Keratinocyte (primary cell): ENCODE data around the gene NPTX1. TPM values are rescaled to one million over a fixed set of nuclear protein-coding genes. Genes with fewer than 3 reads are reported as not detected.

Experiments used
- DNase-seq: peaks from one replicate; pipeline ENCODE4 v3.0.0-alpha.2; 2011; ENCODE audit warnings: low read depth, missing footprints, low spot score
- FAIRE-seq: peaks from 2 replicates; lab custom pipeline; 2011; peaks lifted over from hg19 to GRCh38; lab: Jason Lieb, UNC
- H2AFZ ChIP-seq: 2 replicates; pipeline ENCODE4 v1.6.0; 2012; ENCODE audit warnings: low read length, control low read depth, inconsistent platforms; ENCODE audit not compliant: control insufficient read depth
- H3K27ac ChIP-seq: 2 replicates; pipeline ENCODE4 v1.5.1; 2011; ENCODE audit warnings: low read length; ENCODE audit not compliant: control insufficient read depth, insufficient read depth
- H3K27me3 ChIP-seq: 3 replicates; pipeline ENCODE4 v1.6.0; 2011; ENCODE audit warnings: low read length; ENCODE audit not compliant: control insufficient read depth, insufficient read depth; ENCODE audit errors: extremely low read depth
- H3K36me3 ChIP-seq, 2 experiments: 2 replicates in 1 of 2; 3 replicates in 1 of 2; pipeline ENCODE4 v1.5.1; 2011; ENCODE audit warnings: low read length in 2 of 2, mild to moderate bottlenecking in 1 of 2; ENCODE audit not compliant: control insufficient read depth in 2 of 2, insufficient read depth in 2 of 2; ENCODE audit errors: extremely low read depth in 1 of 2
- H3K4me1 ChIP-seq: 3 replicates; pipeline ENCODE4 v1.5.1; 2011; ENCODE audit warnings: low read length; ENCODE audit not compliant: control insufficient read depth, insufficient read depth; ENCODE audit errors: extremely low read depth
- H3K4me2 ChIP-seq: 3 replicates; pipeline ENCODE4 v1.6.0; 2011; ENCODE audit warnings: low read depth, low read length; ENCODE audit not compliant: control insufficient read depth, insufficient read depth; ENCODE audit errors: extremely low read depth
- H3K4me3 ChIP-seq, 3 experiments: fragments of 200-600 bp in 1 of 3; sonication (generic) in 1 of 3; 2 replicates in 2 of 3; 3 replicates in 1 of 3; pipeline ENCODE4 v1.5.1; 2011 to 2016; ENCODE audit warnings: low read length in 3 of 3, mild to moderate bottlenecking in 3 of 3, control low read depth in 2 of 3, inconsistent platforms in 1 of 3, low read depth in 1 of 3, mixed read lengths in 1 of 3, mixed run types in 1 of 3, moderate library complexity in 1 of 3; ENCODE audit not compliant: control insufficient read depth in 2 of 3, insufficient read depth in 2 of 3; ENCODE audit errors: extremely low read depth in 1 of 3
- H3K79me2 ChIP-seq: 2 replicates; pipeline ENCODE4 v1.6.0; 2012; ENCODE audit warnings: low read length; ENCODE audit not compliant: control insufficient read depth, insufficient read depth
- H3K9ac ChIP-seq: 3 replicates; pipeline ENCODE4 v1.6.0; 2011; ENCODE audit warnings: low read length; ENCODE audit not compliant: control insufficient read depth, insufficient read depth; ENCODE audit errors: extremely low read depth
- H3K9me1 ChIP-seq: 3 replicates; pipeline ENCODE4 v1.6.0; 2011; ENCODE audit warnings: low read length; ENCODE audit not compliant: control insufficient read depth, insufficient read depth; ENCODE audit errors: extremely low read depth
- H3K9me3 ChIP-seq: 2 replicates; pipeline ENCODE4 v1.5.1; 2012; ENCODE audit warnings: low read depth, low read length; ENCODE audit not compliant: control insufficient read depth
- H4K20me1 ChIP-seq: 3 replicates; pipeline ENCODE4 v1.6.0; 2011; ENCODE audit warnings: low read length; ENCODE audit not compliant: control insufficient read depth, insufficient read depth; ENCODE audit errors: extremely low read depth
- EZH2 ChIP-seq: IDR thresholded peaks from one replicate; pipeline ENCODE4 v1.6.1; 2012; ENCODE audit warnings: inconsistent platforms, mild to moderate bottlenecking, low read length, moderate library complexity
- dilution Hi-C: fragments of 300-500 bp; cut with MboI; formaldehyde crosslinking; loops from one replicate; pipeline ENCODE4 v1.7.0; 2020; ENCODE audit warnings: low sequenced_read_pairs; ENCODE audit not compliant: extremely low pct_ligation_motif_present
- polyA plus RNA-seq, 5 experiments: library from polyadenylated mRNA; depleted of rRNA in 3 of 5; stranded (reverse) in 3 of 5; stranded (forward) in 1 of 5; unstranded in 1 of 5; fragments of >200 nt; gene quantifications; 1 replicate in 1 of 5; 2 replicates in 3 of 5; 3 replicates in 1 of 5; pipeline versions ENCODE4 v1.2.1 to v1.2.3, GENCODE V29; 2011 to 2012; ENCODE audit warnings: missing spikeins in 2 of 5, low read depth in 1 of 5, low replicate concordance in 1 of 5
- small RNA-seq, 3 experiments: library from RNA; depleted of rRNA; stranded (forward); fragments of <200 nt; gene quantifications; one replicate each; pipeline ENCODE3, GENCODE V24; 2012; ENCODE audit warnings: low read depth in 3 of 3, low replicate concordance in 1 of 3; ENCODE audit not compliant: insufficient read length in 3 of 3
- TF ChIP-seq, protein P1 (sequence below), 3 experiments: IDR thresholded peaks in 1 of 3; conservative IDR thresholded peaks in 1 of 3; optimal IDR thresholded peaks in 1 of 3; 2 replicates in 2 of 3; 3 replicates in 1 of 3; pipeline versions ENCODE3 to v1.5.1; 2011; ENCODE audit warnings: low read length in 3 of 3, mild to moderate bottlenecking in 3 of 3, moderate library complexity in 2 of 3, control low read depth in 1 of 3, inconsistent platforms in 1 of 3; ENCODE audit not compliant: insufficient read depth in 2 of 3; ENCODE audit errors: extremely low read depth in 1 of 3

The NPTX1 gene
- polyA plus RNA-seq, 1 donor (not counting 4 experiments of a cell fraction or from before 2014, with no cell fraction given) = 0.03 TPM

DNA sequence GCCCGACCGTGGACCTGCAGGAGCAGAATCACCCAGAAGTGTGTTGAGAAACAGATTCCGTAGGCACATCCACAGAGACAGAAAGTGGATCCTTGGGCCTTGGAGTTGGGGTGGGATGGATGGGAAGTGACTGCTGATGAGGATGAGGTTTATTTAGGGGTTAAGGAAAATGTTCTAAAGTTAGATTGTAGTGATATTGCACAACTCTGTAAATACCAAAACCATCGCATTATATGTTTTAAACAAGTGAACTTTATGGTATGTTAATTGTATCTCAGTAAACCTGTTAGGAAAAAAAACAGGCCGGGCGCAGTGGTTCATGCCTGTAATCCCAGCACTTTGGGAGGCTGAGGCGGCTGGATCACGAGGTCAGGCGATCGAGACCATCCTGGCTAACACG is 57.8 kb downstream of the NPTX1 start:
- no peaks in the 10 kb centered on the region for H3K27me3 ChIP-seq
- H2AFZ ChIP-seq = no peak overlapping the region
- H3K27ac ChIP-seq = no peak overlapping the region
- no peak for DNase-seq
- H3K79me2 ChIP-seq = peaks cover 25% of the 10 kb centered on the region
- no peak overlapping the region for H3K4me2 ChIP-seq
- H3K9ac ChIP-seq = no peak overlapping the region
- H3K36me3 ChIP-seq = peaks cover 9 to 16% of the 10 kb centered on the region in 2 experiments
- peaks cover 4% of the 10 kb centered on the region for H3K9me1 ChIP-seq
- no peak for FAIRE-seq
- H3K4me3 ChIP-seq = no peak overlapping the region
- peaks cover 13% of the 10 kb centered on the region for H3K4me1 ChIP-seq
- dilution Hi-C loops = no loop called here
- H3K9me3 ChIP-seq = no peaks in the 10 kb centered on the region
- peaks cover 3% of the 10 kb centered on the region for H4K20me1 ChIP-seq
- TF ChIP-seq EZH2 = no peak
- TF ChIP-seq, protein P1, sequence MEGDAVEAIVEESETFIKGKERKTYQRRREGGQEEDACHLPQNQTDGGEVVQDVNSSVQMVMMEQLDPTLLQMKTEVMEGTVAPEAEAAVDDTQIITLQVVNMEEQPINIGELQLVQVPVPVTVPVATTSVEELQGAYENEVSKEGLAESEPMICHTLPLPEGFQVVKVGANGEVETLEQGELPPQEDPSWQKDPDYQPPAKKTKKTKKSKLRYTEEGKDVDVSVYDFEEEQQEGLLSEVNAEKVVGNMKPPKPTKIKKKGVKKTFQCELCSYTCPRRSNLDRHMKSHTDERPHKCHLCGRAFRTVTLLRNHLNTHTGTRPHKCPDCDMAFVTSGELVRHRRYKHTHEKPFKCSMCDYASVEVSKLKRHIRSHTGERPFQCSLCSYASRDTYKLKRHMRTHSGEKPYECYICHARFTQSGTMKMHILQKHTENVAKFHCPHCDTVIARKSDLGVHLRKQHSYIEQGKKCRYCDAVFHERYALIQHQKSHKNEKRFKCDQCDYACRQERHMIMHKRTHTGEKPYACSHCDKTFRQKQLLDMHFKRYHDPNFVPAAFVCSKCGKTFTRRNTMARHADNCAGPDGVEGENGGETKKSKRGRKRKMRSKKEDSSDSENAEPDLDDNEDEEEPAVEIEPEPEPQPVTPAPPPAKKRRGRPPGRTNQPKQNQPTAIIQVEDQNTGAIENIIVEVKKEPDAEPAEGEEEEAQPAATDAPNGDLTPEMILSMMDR (optimal IDR thresholded peaks at IDR 0.05 in 1 of 3, IDR thresholded peaks at IDR 0.05 in 1 of 3, conservative IDR thresholded peaks at IDR 0.05 in 1 of 3; ENCODE audit: extremely low read depth in 1 of 3, insufficient read depth in 2 of 3, low read length in 3 of 3) = no peak

Small RNAs within 50 kb of the gene (small RNA-seq; reads per million reads assigned to genes)
- gene AC120024.2 (0 reads per million in 3 experiments), gene AC120024.3 (0 reads per million in 3 experiments), gene MIR4730 (0 reads per million in 3 experiments)

Other genes starting within 250 kb of the NPTX1 start
- gene RNF213, start 215.8 kb downstream of the NPTX1 start, polyA plus RNA-seq = 21.0 to 34.1 TPM (median 24.4 TPM) in 3 replicates
- gene ENDOV, start 61.4 kb downstream of the NPTX1 start, polyA plus RNA-seq = 10.9 to 18.3 TPM (median 13.1 TPM) in 3 replicates
- gene RPTOR, start 68.2 kb upstream of the NPTX1 start, polyA plus RNA-seq = 3.6 to 11.3 TPM (median 4.0 TPM) in 3 replicates